HCT116 (cell line): ENCODE results near the gene ARL15. TPM values are rescaled to one million over a fixed set of nuclear protein-coding genes. Genes with fewer than 3 reads are reported as not detected.

Experiments used
- ATAC-seq: fragments of 200-7000 bp; cut with Tn5 transposase; 2 replicates; pipeline ENCODE4 v1.9.1; 2020; ENCODE audit warnings: mild to moderate bottlenecking, moderate library complexity
- BruUV-seq: library from RNA; stranded (reverse); fragments of 400-500 nt; replicated peaks from 2 replicates; lab custom pipeline; 2021; lab: Mats Ljungman, UMichigan
- CTCF ChIA-PET: fragments of 300-600 bp; sonication (Branson Sonifier 250); formaldehyde crosslinking; loops from one replicate; lab custom pipeline; 2021; ENCODE audit warnings: antibody characterized with exemption; lab: Charles Lee
- POLR2A ChIA-PET: fragments of 300-600, 350-600 bp; sonication (Branson Sonifier 250); formaldehyde crosslinking; loops from one replicate; lab custom pipeline; 2021; ENCODE audit warnings: antibody characterized with exemption; lab: Charles Lee
- RAD21 ChIA-PET, 2 experiments: fragments of 300-600 bp; sonication (Branson Sonifier 250); formaldehyde crosslinking; loops; one replicate each; lab custom pipeline; 2023; ENCODE audit warnings: low total read pairs in 2 of 2; ENCODE audit not compliant: uncharacterized antibody in 2 of 2, unreplicated experiment in 2 of 2, low non-redundant PET in 1 of 2; lab: Charles Lee
- DNase-seq: peaks from one replicate; pipeline ENCODE4 v3.0.0-alpha.2; 2010; ENCODE audit warnings: low read depth, low spot score
- H2AFZ ChIP-seq: fragments of 200-600 bp; shearing (Covaris generic), sonication (generic); 2 replicates; pipeline ENCODE4 v1.6.1; 2017; ENCODE audit warnings: low read depth, mixed run types, mixed read lengths, antibody characterized with exemption, low read length; ENCODE audit not compliant: poor library complexity, severe bottlenecking
- H3K27ac ChIP-seq: 2 replicates; pipeline ENCODE4 v1.5.1; 2012; ENCODE audit warnings: low read depth, low read length
- H3K27me3 ChIP-seq: fragments of 200-600 bp; sonication (generic); 2 replicates; pipeline ENCODE4 v1.6.1; 2016; ENCODE audit warnings: mixed run types, low read length, mixed read lengths; ENCODE audit not compliant: insufficient read depth
- H3K36me3 ChIP-seq, 2 experiments: fragments of 200-500 bp in 1 of 2; fragments of 200-600 bp in 1 of 2; sonication (Bioruptor generic) in 1 of 2; sonication (generic) in 1 of 2; 2 replicates each; pipeline versions ENCODE4 v1.5.1 to v1.6.1; 2014 to 2016; ENCODE audit warnings: low read length in 2 of 2, inconsistent platforms in 1 of 2, mixed read lengths in 1 of 2, mixed run types in 1 of 2; ENCODE audit not compliant: insufficient read depth in 2 of 2, control insufficient read depth in 1 of 2
- H3K4me1 ChIP-seq, 2 experiments: fragments of 200-600 bp in 1 of 2; sonication (generic) in 1 of 2; 2 replicates each; pipeline versions ENCODE4 v1.5.1 to v1.6.1; 2012 to 2017; ENCODE audit warnings: low read length in 2 of 2, inconsistent platforms in 1 of 2, mild to moderate bottlenecking in 1 of 2, mixed read lengths in 1 of 2, mixed run types in 1 of 2, moderate library complexity in 1 of 2; ENCODE audit not compliant: insufficient read depth in 2 of 2, control insufficient read depth in 1 of 2
- H3K4me2 ChIP-seq: fragments of 200-600 bp; sonication (generic); 2 replicates; pipeline ENCODE4 v1.6.1; 2017; ENCODE audit warnings: mixed run types, low read length, mixed read lengths
- H3K4me3 ChIP-seq, 2 experiments: fragments of 200-600 bp in 1 of 2; sonication (generic) in 1 of 2; replicated peaks in 1 of 2; 2 replicates each; pipeline ENCODE4 v1.5.1; 2011 to 2016; ENCODE audit warnings: low read length in 2 of 2, control low read depth in 1 of 2, low read depth in 1 of 2, mild to moderate bottlenecking in 1 of 2, mixed read lengths in 1 of 2, mixed run types in 1 of 2
- H3K79me2 ChIP-seq: fragments of 200-600 bp; sonication (generic); 2 replicates; pipeline ENCODE4 v1.6.1; 2017; ENCODE audit warnings: mild to moderate bottlenecking, mixed run types, low read length, moderate library complexity, mixed read lengths; ENCODE audit not compliant: insufficient read depth
- H3K9ac ChIP-seq: fragments of 200-600 bp; sonication (generic); 2 replicates; pipeline ENCODE4 v1.6.1; 2016; ENCODE audit warnings: low read length, mixed read lengths
- H3K9me2 ChIP-seq: fragments of 200-600 bp; sonication (generic), shearing (Covaris generic); 2 replicates; pipeline ENCODE4 v1.6.1; 2017; ENCODE audit warnings: mixed run types, mild to moderate bottlenecking, moderate library complexity; ENCODE audit not compliant: insufficient read depth
- H3K9me3 ChIP-seq, 2 experiments: fragments of 200-500 bp in 1 of 2; fragments of 200-600 bp in 1 of 2; sonication (Bioruptor generic) in 1 of 2; sonication (generic) in 1 of 2; 2 replicates each; pipeline ENCODE4 v1.6.1; 2014 to 2017; ENCODE audit warnings: low read length in 2 of 2, mixed read lengths in 2 of 2, inconsistent platforms in 1 of 2, low read depth in 1 of 2, mild to moderate bottlenecking in 1 of 2, mixed run types in 1 of 2, moderate library complexity in 1 of 2; ENCODE audit not compliant: control insufficient read depth in 1 of 2, insufficient read depth in 1 of 2
- H4K20me1 ChIP-seq: fragments of 200-600 bp; sonication (generic), shearing (Covaris generic); 2 replicates; pipeline ENCODE4 v1.6.1; 2017; ENCODE audit warnings: mixed run types, mild to moderate bottlenecking, moderate library complexity; ENCODE audit not compliant: insufficient read depth
- CEBPB ChIP-seq: IDR thresholded peaks from 2 replicates; pipeline ENCODE4 v1.6.1; 2012; ENCODE audit warnings: low read depth
- CTCF ChIP-seq, 3 experiments: fragments of 200-600 bp in 1 of 3; sonication (generic) in 1 of 3; IDR thresholded peaks in 2 of 3; conservative IDR thresholded peaks in 1 of 3; 2 replicates each; pipeline ENCODE4 v1.5.1; 2012 to 2017; ENCODE audit warnings: low read depth in 2 of 3, low read length in 2 of 3, antibody characterized with exemption in 1 of 3, borderline replicate concordance in 1 of 3, control low read depth in 1 of 3, mild to moderate bottlenecking in 1 of 3, mixed read lengths in 1 of 3, mixed run types in 1 of 3, moderate library complexity in 1 of 3; ENCODE audit not compliant: insufficient read depth in 1 of 3
- EGR1 ChIP-seq: IDR thresholded peaks from 2 replicates; pipeline ENCODE4 v1.6.1; 2012; ENCODE audit warnings: low read depth
- EZH2phosphoT487 ChIP-seq: fragments of 200-600 bp; IDR thresholded peaks from 2 replicates; pipeline ENCODE4 v1.6.1; 2018; ENCODE audit warnings: antibody characterized with exemption, borderline replicate concordance
- POLR2A ChIP-seq: IDR thresholded peaks from 2 replicates; pipeline ENCODE4 v1.7.0; 2011; ENCODE audit warnings: borderline replicate concordance; ENCODE audit not compliant: insufficient read depth, insufficient read length; ENCODE audit errors: extremely low read depth
- REST ChIP-seq: IDR thresholded peaks from 2 replicates; pipeline ENCODE4 v1.6.1; 2012; ENCODE audit warnings: low read depth
- SIN3A ChIP-seq: IDR thresholded peaks from 2 replicates; pipeline ENCODE4 v1.6.1; 2012; ENCODE audit warnings: low read depth
- SRF ChIP-seq: IDR thresholded peaks from 2 replicates; pipeline ENCODE4 v1.6.1; 2012; ENCODE audit warnings: low read depth
- YY1 ChIP-seq: IDR thresholded peaks from 2 replicates; pipeline ENCODE4 v1.6.1; 2011; ENCODE audit warnings: low read length, low read depth, moderate library complexity, mild to moderate bottlenecking; ENCODE audit not compliant: insufficient replicate concordance; ENCODE audit errors: extremely low read depth
- ZFX ChIP-seq: fragments of 450-650 bp; IDR thresholded peaks from 2 replicates; pipeline ENCODE4 v1.6.1; 2017
- ZNF274 ChIP-seq: fragments of 200-500 bp; sonication (Bioruptor generic); IDR thresholded peaks from 2 replicates; pipeline ENCODE4 v1.6.1; 2014; ENCODE audit warnings: mild to moderate bottlenecking, low read depth, low read length, inconsistent platforms
- intact Hi-C: fragments of 100-400 bp; cut with micrococcal nuclease; formaldehyde crosslinking; loops from 2 replicates; pipeline ENCODE4 v1.10.0; 2022
- total RNA-seq: library from RNA; stranded (reverse); gene quantifications from one replicate; pipeline ENCODE4 v1.2.1, GENCODE V29; 2021; ENCODE audit not compliant: unreplicated experiment

The ARL15 gene
- total RNA-seq, 1 experiment from 2014 or later, result 15.0 TPM

DNA sequence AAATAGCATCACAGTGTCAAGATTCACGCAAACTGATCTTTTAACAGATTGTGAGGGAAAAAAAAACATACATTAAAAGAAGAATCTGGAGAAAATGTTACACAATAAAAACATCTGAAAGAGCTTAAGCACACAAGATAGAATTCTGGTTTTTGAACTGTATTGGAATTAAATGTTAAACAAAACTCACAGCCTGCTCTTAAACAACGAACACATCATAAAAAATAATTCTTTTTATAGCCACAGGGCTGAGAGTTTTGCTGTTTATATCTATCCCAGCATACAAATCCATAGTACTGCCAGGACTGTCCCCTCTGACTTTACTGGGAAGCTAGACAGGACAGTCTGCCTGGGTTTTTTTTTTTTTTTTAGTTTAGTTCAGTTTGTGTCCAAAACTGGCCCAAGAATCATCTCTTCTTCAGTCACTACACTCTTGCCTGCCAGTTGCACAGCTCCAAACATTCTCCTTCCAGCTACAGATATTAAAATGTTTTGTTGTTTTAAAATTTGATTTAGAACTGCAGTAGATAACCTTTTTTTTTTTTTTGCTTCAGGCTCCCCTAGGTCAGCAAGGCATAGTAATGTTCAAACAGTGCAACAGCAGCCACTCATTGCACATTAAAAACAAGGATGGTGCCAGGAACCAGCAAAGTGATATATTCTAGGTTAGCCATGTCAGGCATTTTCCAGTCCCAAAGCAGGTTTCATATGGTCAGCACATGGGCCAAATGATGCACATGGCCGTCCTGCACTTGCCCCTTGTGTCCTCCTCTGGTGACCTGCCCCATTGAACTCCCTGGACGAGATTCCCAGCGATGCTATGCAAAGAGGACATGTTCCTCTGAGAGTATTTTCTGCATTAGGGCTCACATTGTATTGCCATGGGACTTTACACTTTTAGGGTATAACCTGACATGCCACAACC, 173.6 kb downstream of the ARL15 start:
- Histone ChIP-seq H3K4me1 (no peaks in the 10 kb centered on the region), H2AFZ (no peak overlapping the region), H3K9me3 (no peaks in the 10 kb centered on the region), H3K27me3 (no peaks in the 10 kb centered on the region), H3K9ac (no peak overlapping the region), H3K9me2 (no peaks in the 10 kb centered on the region), H3K27ac (no peak overlapping the region), H3K4me2 (no peak overlapping the region), H4K20me1 (no peaks in the 10 kb centered on the region), H3K4me3 (no peak overlapping the region), H3K36me3 (no peaks in the 10 kb centered on the region), H3K79me2 (no peaks in the 10 kb centered on the region)
- no peak for DNase-seq
- ChIA-PET POLR2A (no interaction called here), RAD21 (no interaction called here), CTCF (no interaction called here)
- ATAC-seq, result no peak
- TF ChIP-seq ZFX, result no peak
- TF ChIP-seq EZH2phosphoT487, result no peak
- no TSS peak for BruUV-seq
- intact Hi-C loops, result no loop called here

GRCh38 chr5:54135042-54135441, 175.3 kb downstream of the ARL15 start:
- ATAC-seq, result no peak
- intact Hi-C loops, result no loop called here
- BruUV-seq, result no TSS peak

More at GRCh38 chr5:54135042-54135441, 175.3 kb downstream of the ARL15 start:
- RAD21 ChIA-PET, result no interaction called here
- Histone ChIP-seq H3K9ac (no peak overlapping the region), H2AFZ (no peak overlapping the region), H4K20me1 (no peaks in the 10 kb centered on the region), H3K4me3 (no peak overlapping the region), H3K27ac (no peak overlapping the region), H3K9me3 (no peaks in the 10 kb centered on the region), H3K4me2 (no peak overlapping the region), H3K9me2 (no peaks in the 10 kb centered on the region), H3K4me1 (no peaks in the 10 kb centered on the region), H3K27me3 (no peaks in the 10 kb centered on the region), H3K36me3 (no peaks in the 10 kb centered on the region), H3K79me2 (no peaks in the 10 kb centered on the region)
- no peak for DNase-seq
- POLR2A ChIA-PET, result no interaction called here
- CTCF ChIA-PET, result no interaction called here
- TF ChIP-seq SRF (no peak), CTCF (IDR thresholded peaks at IDR 0.05 in 2 of 3, conservative IDR thresholded peaks at IDR 0.05 in 1 of 3; ENCODE audit: borderline replicate concordance in 1 of 3, insufficient read depth in 1 of 3, low read depth in 2 of 3, low read length in 2 of 3) (no peak), ZNF274 (no peak), EZH2phosphoT487 (no peak), POLR2A (no peak), EGR1 (no peak), REST (no peak), CEBPB (no peak), SIN3A (no peak), YY1 (no peak)
